AG10803 (cell line): ENCODE measurements around the gene STK32A.

Experiments
- DNase-seq: peaks from one replicate; pipeline ENCODE4 v3.0.0; 2010; ENCODE audit warnings: low read depth
- H3K4me3 ChIP-seq: 2 replicates; pipeline ENCODE4 v1.5.1; 2011; ENCODE audit warnings: mild to moderate bottlenecking, low read length, control low read depth
- CTCF ChIP-seq: conservative IDR thresholded peaks from 2 replicates; pipeline ENCODE4 v1.5.1; 2011; ENCODE audit warnings: mild to moderate bottlenecking, low read length, control low read depth, inconsistent platforms

STK32A gene

GRCh38 chr5:147341345-147341744 lies 106.5 kb downstream of the STK32A start:
- no peak overlapping the region for H3K4me3 ChIP-seq
- no peak for DNase-seq
- TF ChIP-seq CTCF, result no peak

- no peak overlapping the region for H3K4me3 ChIP-seq
- no peak for DNase-seq
- TF ChIP-seq CTCF, result no peak
Measured at GRCh38 chr5:147344861-147345260, 110.0 kb downstream of the STK32A start.

- H3K4me3 ChIP-seq, result no peak overlapping the region
- no peak for DNase-seq
- no peak for TF ChIP-seq CTCF
Measured at GRCh38 chr5:147346006-147346561, 111.3 kb downstream of the STK32A start.

- H3K4me3 ChIP-seq, result no peak overlapping the region
- DNase-seq, result no peak
- TF ChIP-seq CTCF, result no peak
Measured at GRCh38 chr5:147348046-147348445, 113.2 kb downstream of the STK32A start.

- DNase-seq, result no peak
- TF ChIP-seq CTCF, result no peak
Measured at GRCh38 chr5:147348451-147348850, 113.6 kb downstream of the STK32A start.

GRCh38 chr5:147349241-147349640 lies 114.4 kb downstream of the STK32A start:
- no peak for TF ChIP-seq CTCF
- no peak for DNase-seq
- no peak overlapping the region for H3K4me3 ChIP-seq

More at GRCh38 chr5:147348451-147348850, 113.6 kb downstream of the STK32A start:
- no peak overlapping the region for H3K4me3 ChIP-seq

- H3K4me3 ChIP-seq, result no peak overlapping the region
- TF ChIP-seq CTCF, result no peak
Measured at GRCh38 chr5:147359101-147359500, 124.3 kb downstream of the STK32A start.

More at GRCh38 chr5:147359101-147359500, 124.3 kb downstream of the STK32A start:
- DNase-seq, result no peak
